Measurements from ENCODE around the gene INPP5A. TPM values are rescaled to one million over a fixed set of nuclear protein-coding genes. Genes with fewer than 3 reads are reported as not detected.

INPP5A gene
- total and polyA plus RNA-seq, 9 of the 15 experiments (the other 6 are each of a cell fraction or from before 2014, with no cell fraction given) = 0.66 to 11.6 (median 7.7) TPM

GRCh38 chr10:132610071-132610701, 72.6 kb downstream of the INPP5A start (continued):
- TF ChIP-seq ARID3B (CRISPR knock-in tag; IDR thresholded peaks at IDR 0.05; ENCODE audit: borderline replicate concordance) (no peak), FOXP4 (CRISPR knock-in tag; IDR thresholded peaks at IDR 0.05; ENCODE audit: borderline replicate concordance) (no peak), FOXJ3 (CRISPR knock-in tag; IDR thresholded peaks at IDR 0.05) (no peak), TSC22D4 (tag; IDR thresholded peaks at IDR 0.05) (no peak)

Measured in K562 (cell line).